GM06990 (cell line): ENCODE data around the gene DST.

Source experiments
- DNase-seq: peaks from one replicate; pipeline ENCODE4 v3.0.0-alpha.2; 2011; ENCODE audit not compliant: insufficient read length; ENCODE audit errors: extremely low read depth
- H3K27me3 ChIP-seq: replicated peaks from 2 replicates; pipeline ENCODE4 v1.6.0; 2011; ENCODE audit warnings: low read length; ENCODE audit not compliant: control insufficient read depth, insufficient read depth
- H3K36me3 ChIP-seq: 2 replicates; pipeline ENCODE4 v1.5.1; 2011; ENCODE audit warnings: low read length; ENCODE audit not compliant: control insufficient read depth, insufficient read depth
- H3K4me3 ChIP-seq: replicated peaks from 2 replicates; pipeline ENCODE4 v1.5.1; 2011; ENCODE audit warnings: low read depth, mild to moderate bottlenecking, control low read depth, low read length
- CTCF ChIP-seq: IDR thresholded peaks from 2 replicates; pipeline ENCODE4 v1.5.1; 2011; ENCODE audit warnings: low read length, control low read depth, mild to moderate bottlenecking, inconsistent platforms; ENCODE audit not compliant: insufficient read depth, poor library complexity, severe bottlenecking

The DST gene

GRCh38 chr6:56541741-56542360 lies 100.8 kb downstream of the DST start:
- H3K4me3 ChIP-seq: peak overlapping the region; percentile 68

GRCh38 chr6:56541030-56541600 lies 101.6 kb downstream of the DST start:
- Histone ChIP-seq H3K4me3 (peak overlapping the region; percentile 25; the same call in 1 of the 2 replicates), H3K36me3 (no peaks in the 10 kb centered on the region; the same call in none of the 2 replicates)

More at GRCh38 chr6:56541741-56542360, 100.8 kb downstream of the DST start:
- peak; percentile 15 for DNase-seq
- TF ChIP-seq CTCF: no peak
- no peaks in the 10 kb centered on the region; the same call in 1 of the 2 replicates for H3K36me3 ChIP-seq
- no peaks in the 10 kb centered on the region for H3K27me3 ChIP-seq

GRCh38 chr6:56540232-56541029 lies 102.3 kb downstream of the DST start:
- no peak for DNase-seq
- TF ChIP-seq CTCF: no peak
- H3K27me3 ChIP-seq: no peaks in the 10 kb centered on the region
- no peak overlapping the region for H3K4me3 ChIP-seq
- no peaks in the 10 kb centered on the region; the same call in none of the 2 replicates for H3K36me3 ChIP-seq

More at GRCh38 chr6:56541030-56541600, 101.6 kb downstream of the DST start:
- H3K27me3 ChIP-seq: no peaks in the 10 kb centered on the region
- TF ChIP-seq CTCF: no peak
- DNase-seq: no peak

- TF ChIP-seq CTCF: no peak
- Histone ChIP-seq H3K4me3 (no peak overlapping the region), H3K27me3 (no peaks in the 10 kb centered on the region), H3K36me3 (peaks cover 3% of the 10 kb centered on the region)
- DNase-seq: no peak
These were observed 103.1 kb downstream of the DST start for GRCh38 chr6:56539527-56540105.

GRCh38 chr6:56538851-56539250 lies 103.8 kb downstream of the DST start:
- no peak for TF ChIP-seq CTCF
- DNase-seq: no peak
- no peak overlapping the region for H3K4me3 ChIP-seq
- no peaks in the 10 kb centered on the region for H3K27me3 ChIP-seq
- peaks cover 3% of the 10 kb centered on the region for H3K36me3 ChIP-seq
